PC-3 (cell line): Measurements from ENCODE around the gene PSMD3.

Experiments
- EZH2 ChIP-seq: fragments of 300-600 bp; sonication (generic); IDR thresholded peaks from one replicate; pipeline ENCODE4 v1.6.1; 2017; ENCODE audit warnings: antibody characterized with exemption, mild to moderate bottlenecking, low read length; ENCODE audit not compliant: unreplicated experiment
- TF ChIP-seq, protein P1 (sequence below): fragments of 300-600 bp; sonication (generic); conservative IDR thresholded peaks from 2 replicates; pipeline ENCODE4 v1.5.1; 2017; ENCODE audit warnings: antibody characterized with exemption, low read depth, mild to moderate bottlenecking, low read length

DNA sequence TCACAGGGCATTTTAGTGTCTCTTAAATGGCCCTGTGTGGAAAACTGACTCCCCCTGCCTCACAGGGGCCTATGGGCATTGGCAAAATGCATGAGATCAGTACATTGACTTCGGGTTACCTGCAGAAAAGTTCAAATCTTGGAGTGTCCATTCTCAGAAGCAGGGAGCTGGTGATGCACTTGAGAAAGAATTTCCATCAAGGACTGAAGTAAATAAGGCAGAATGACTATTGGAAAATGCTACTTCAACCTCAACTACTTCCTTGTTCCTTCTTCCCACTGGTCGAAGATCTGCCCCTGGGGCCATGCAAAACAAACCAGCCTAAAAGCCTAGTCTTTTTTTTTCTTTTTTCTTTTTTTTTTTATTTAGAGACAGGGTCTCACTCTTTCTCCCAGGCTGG is 31.6 kb upstream of the PSMD3 start:
- TF ChIP-seq, protein P1, sequence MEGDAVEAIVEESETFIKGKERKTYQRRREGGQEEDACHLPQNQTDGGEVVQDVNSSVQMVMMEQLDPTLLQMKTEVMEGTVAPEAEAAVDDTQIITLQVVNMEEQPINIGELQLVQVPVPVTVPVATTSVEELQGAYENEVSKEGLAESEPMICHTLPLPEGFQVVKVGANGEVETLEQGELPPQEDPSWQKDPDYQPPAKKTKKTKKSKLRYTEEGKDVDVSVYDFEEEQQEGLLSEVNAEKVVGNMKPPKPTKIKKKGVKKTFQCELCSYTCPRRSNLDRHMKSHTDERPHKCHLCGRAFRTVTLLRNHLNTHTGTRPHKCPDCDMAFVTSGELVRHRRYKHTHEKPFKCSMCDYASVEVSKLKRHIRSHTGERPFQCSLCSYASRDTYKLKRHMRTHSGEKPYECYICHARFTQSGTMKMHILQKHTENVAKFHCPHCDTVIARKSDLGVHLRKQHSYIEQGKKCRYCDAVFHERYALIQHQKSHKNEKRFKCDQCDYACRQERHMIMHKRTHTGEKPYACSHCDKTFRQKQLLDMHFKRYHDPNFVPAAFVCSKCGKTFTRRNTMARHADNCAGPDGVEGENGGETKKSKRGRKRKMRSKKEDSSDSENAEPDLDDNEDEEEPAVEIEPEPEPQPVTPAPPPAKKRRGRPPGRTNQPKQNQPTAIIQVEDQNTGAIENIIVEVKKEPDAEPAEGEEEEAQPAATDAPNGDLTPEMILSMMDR: no peak
- TF ChIP-seq EZH2: no peak
